Measurements from ENCODE around the gene NMNAT3. TPM values are rescaled to one million over a fixed set of nuclear protein-coding genes. Genes with fewer than 3 reads are reported as not detected.

Gene NMNAT3
- total RNA-seq, 1 donor from 2014 or later, result 2.5 TPM

- H3K9me3 Mint-ChIP-seq (ENCODE audit: unreplicated experiment), result no peaks in the 10 kb centered on the region
- peaks cover 50% of the 10 kb centered on the region for H3K27me3 Mint-ChIP-seq (ENCODE audit: unreplicated experiment)
- DNase-seq (ENCODE audit: extremely low spot score, unreplicated experiment), result no peak
- H3K4me3 Mint-ChIP-seq (ENCODE audit: unreplicated experiment), result no peak overlapping the region
- no peak overlapping the region for H3K27ac Mint-ChIP-seq (ENCODE audit: unreplicated experiment)
- TF ChIP-seq CTCF (IDR thresholded peaks at IDR 0.05), result no peak
- no peaks in the 10 kb centered on the region for H3K4me1 Mint-ChIP-seq (ENCODE audit: unreplicated experiment)
- H3K36me3 Mint-ChIP-seq (ENCODE audit: unreplicated experiment), result no peaks in the 10 kb centered on the region
Observed at GRCh38 chr3:139671107-139671506, 6.7 kb downstream of the NMNAT3 start.

GRCh38 chr3:139670196-139670595 is 7.6 kb downstream of the NMNAT3 start:
- no peaks in the 10 kb centered on the region for H3K36me3 Mint-ChIP-seq (ENCODE audit: unreplicated experiment)
- no peak for DNase-seq (ENCODE audit: extremely low spot score, unreplicated experiment)

GRCh38 chr3:139668332-139668731 is 9.4 kb downstream of the NMNAT3 start:
- Mint-ChIP-seq H3K9me3 (ENCODE audit: unreplicated experiment) (no peaks in the 10 kb centered on the region), H3K27ac (ENCODE audit: unreplicated experiment) (no peak overlapping the region), H3K27me3 (ENCODE audit: unreplicated experiment) (peaks cover 52% of the 10 kb centered on the region), H3K4me3 (ENCODE audit: unreplicated experiment) (no peak overlapping the region), H3K36me3 (ENCODE audit: unreplicated experiment) (no peaks in the 10 kb centered on the region), H3K4me1 (ENCODE audit: unreplicated experiment) (no peaks in the 10 kb centered on the region)
- no peak for TF ChIP-seq CTCF (IDR thresholded peaks at IDR 0.05)
- DNase-seq (ENCODE audit: extremely low spot score, unreplicated experiment), result no peak

More at GRCh38 chr3:139670196-139670595, 7.6 kb downstream of the NMNAT3 start:
- H3K4me1 Mint-ChIP-seq (ENCODE audit: unreplicated experiment), result no peaks in the 10 kb centered on the region
- no peaks in the 10 kb centered on the region for H3K9me3 Mint-ChIP-seq (ENCODE audit: unreplicated experiment)
- TF ChIP-seq CTCF (IDR thresholded peaks at IDR 0.05), result no peak
- peaks cover 49% of the 10 kb centered on the region for H3K27me3 Mint-ChIP-seq (ENCODE audit: unreplicated experiment)
- H3K27ac Mint-ChIP-seq (ENCODE audit: unreplicated experiment), result no peak overlapping the region
- no peak overlapping the region for H3K4me3 Mint-ChIP-seq (ENCODE audit: unreplicated experiment)

- TF ChIP-seq CTCF (IDR thresholded peaks at IDR 0.05), result no peak
- H3K9me3 Mint-ChIP-seq (ENCODE audit: unreplicated experiment), result no peaks in the 10 kb centered on the region
- H3K4me1 Mint-ChIP-seq (ENCODE audit: unreplicated experiment), result no peaks in the 10 kb centered on the region
Observed at GRCh38 chr3:139664958-139665357, 12.8 kb downstream of the NMNAT3 start.

GRCh38 chr3:139660269-139660668 is 17.5 kb downstream of the NMNAT3 start:
- Mint-ChIP-seq H3K9me3 (ENCODE audit: unreplicated experiment) (peaks cover 3% of the 10 kb centered on the region), H3K4me1 (ENCODE audit: unreplicated experiment) (no peaks in the 10 kb centered on the region), H3K27ac (ENCODE audit: unreplicated experiment) (no peak overlapping the region), H3K27me3 (ENCODE audit: unreplicated experiment) (peaks cover 42% of the 10 kb centered on the region), H3K36me3 (ENCODE audit: unreplicated experiment) (no peaks in the 10 kb centered on the region), H3K4me3 (ENCODE audit: unreplicated experiment) (no peak overlapping the region)
- no peak for DNase-seq (ENCODE audit: extremely low spot score, unreplicated experiment)
- TF ChIP-seq CTCF (IDR thresholded peaks at IDR 0.05), result no peak

More at GRCh38 chr3:139664958-139665357, 12.8 kb downstream of the NMNAT3 start:
- Mint-ChIP-seq H3K4me3 (ENCODE audit: unreplicated experiment) (no peak overlapping the region), H3K27ac (ENCODE audit: unreplicated experiment) (no peak overlapping the region), H3K36me3 (ENCODE audit: unreplicated experiment) (no peaks in the 10 kb centered on the region), H3K27me3 (ENCODE audit: unreplicated experiment) (peaks cover 36% of the 10 kb centered on the region)
- no peak for DNase-seq (ENCODE audit: extremely low spot score, unreplicated experiment)

Measured in osteocyte (in vitro differentiated cells).